SKM-1 treated with dmso at 0.1 percent for 144 hours (cell line): ENCODE results near the gene C10orf120.
A peak's percentile ranks its signal among the peaks of the same experiment; 100 is the strongest.

Experiments used
- DNase-seq: peaks from one replicate; lab custom pipeline; 2025; ENCODE audit not compliant: unreplicated experiment; lab: John Stamatoyannopoulos, UW

The C10orf120 gene

GRCh38 chr10:122703483-122704448 lies 4.1 kb upstream of the C10orf120 start:
- DNase-seq, result peak; percentile 12

- DNase-seq, result no peak
These were observed 2.6 kb upstream of the C10orf120 start for GRCh38 chr10:122702275-122702674.

GRCh38 chr10:122701652-122702051 lies 2.0 kb upstream of the C10orf120 start:
- no peak for DNase-seq

- no peak for DNase-seq
These were observed 3.0 kb downstream of the C10orf120 start for GRCh38 chr10:122696687-122697086.

- no peak for DNase-seq
These were observed 6.9 kb downstream of the C10orf120 start for GRCh38 chr10:122692744-122693143.

- no peak for DNase-seq
These were observed 10.4 kb downstream of the C10orf120 start for GRCh38 chr10:122689146-122689820.

GRCh38 chr10:122688293-122688989 lies 11.2 kb downstream of the C10orf120 start:
- DNase-seq, result no peak

GRCh38 chr10:122682522-122682921 lies 17.1 kb downstream of the C10orf120 start:
- no peak for DNase-seq

GRCh38 chr10:122678266-122678665 lies 21.4 kb downstream of the C10orf120 start:
- no peak for DNase-seq

- no peak for DNase-seq
These were observed 24.4 kb downstream of the C10orf120 start for GRCh38 chr10:122675278-122675677.

- DNase-seq, result no peak
These were observed 24.9 kb downstream of the C10orf120 start for GRCh38 chr10:122674781-122675180.

GRCh38 chr10:122673731-122674130 lies 25.9 kb downstream of the C10orf120 start:
- DNase-seq, result no peak

- DNase-seq, result no peak
These were observed 26.4 kb downstream of the C10orf120 start for GRCh38 chr10:122673269-122673668.

- DNase-seq, result no peak
These were observed 27.0 kb downstream of the C10orf120 start for GRCh38 chr10:122672655-122673054.

- no peak for DNase-seq
These were observed 28.3 kb downstream of the C10orf120 start for GRCh38 chr10:122671355-122671754.

GRCh38 chr10:122669842-122670241 lies 29.8 kb downstream of the C10orf120 start:
- no peak for DNase-seq

GRCh38 chr10:122669045-122669444 lies 30.6 kb downstream of the C10orf120 start:
- DNase-seq, result no peak

- no peak for DNase-seq
These were observed 33.7 kb downstream of the C10orf120 start for GRCh38 chr10:122665946-122666345.

- DNase-seq, result no peak
These were observed 34.3 kb downstream of the C10orf120 start for GRCh38 chr10:122665329-122665860.

GRCh38 chr10:122664501-122664900 lies 35.1 kb downstream of the C10orf120 start:
- DNase-seq, result no peak

GRCh38 chr10:122663516-122664130 lies 36.0 kb downstream of the C10orf120 start:
- no peak for DNase-seq
